Measurements from ENCODE around the gene PPA2.

PPA2 gene

DNA sequence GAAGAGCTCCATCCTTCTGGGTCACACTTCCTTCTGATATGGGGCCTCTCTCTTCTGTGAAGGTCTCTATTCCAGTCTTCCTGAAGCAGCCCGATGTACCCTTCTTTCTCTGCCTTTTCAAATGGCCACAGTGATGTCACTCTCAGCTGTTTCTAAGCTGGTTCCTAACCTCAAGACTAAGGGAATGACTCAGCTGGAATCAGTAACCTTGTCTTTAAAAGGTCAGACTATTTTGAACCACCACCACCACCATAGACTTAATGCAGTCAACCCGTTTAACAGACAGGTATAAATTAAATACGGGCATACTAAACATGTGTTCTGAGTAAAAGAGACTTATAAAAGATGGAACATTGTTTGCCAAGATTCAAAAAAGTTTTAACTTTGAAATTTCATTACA is 121.0 kb downstream of the PPA2 start:
- DNase-seq (ENCODE audit: low read depth in 2 of 2): peak in 1 of 2 donors; percentile 21
- TF ChIP-seq, protein P1, sequence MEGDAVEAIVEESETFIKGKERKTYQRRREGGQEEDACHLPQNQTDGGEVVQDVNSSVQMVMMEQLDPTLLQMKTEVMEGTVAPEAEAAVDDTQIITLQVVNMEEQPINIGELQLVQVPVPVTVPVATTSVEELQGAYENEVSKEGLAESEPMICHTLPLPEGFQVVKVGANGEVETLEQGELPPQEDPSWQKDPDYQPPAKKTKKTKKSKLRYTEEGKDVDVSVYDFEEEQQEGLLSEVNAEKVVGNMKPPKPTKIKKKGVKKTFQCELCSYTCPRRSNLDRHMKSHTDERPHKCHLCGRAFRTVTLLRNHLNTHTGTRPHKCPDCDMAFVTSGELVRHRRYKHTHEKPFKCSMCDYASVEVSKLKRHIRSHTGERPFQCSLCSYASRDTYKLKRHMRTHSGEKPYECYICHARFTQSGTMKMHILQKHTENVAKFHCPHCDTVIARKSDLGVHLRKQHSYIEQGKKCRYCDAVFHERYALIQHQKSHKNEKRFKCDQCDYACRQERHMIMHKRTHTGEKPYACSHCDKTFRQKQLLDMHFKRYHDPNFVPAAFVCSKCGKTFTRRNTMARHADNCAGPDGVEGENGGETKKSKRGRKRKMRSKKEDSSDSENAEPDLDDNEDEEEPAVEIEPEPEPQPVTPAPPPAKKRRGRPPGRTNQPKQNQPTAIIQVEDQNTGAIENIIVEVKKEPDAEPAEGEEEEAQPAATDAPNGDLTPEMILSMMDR (IDR thresholded peaks at IDR 0.05; ENCODE audit: low read depth, low read length): no peak
- H3K4me3 ChIP-seq (replicated peaks in 1 of 2; ENCODE audit: low read depth in 2 of 2, low read length in 2 of 2): no peak overlapping the region

DNA sequence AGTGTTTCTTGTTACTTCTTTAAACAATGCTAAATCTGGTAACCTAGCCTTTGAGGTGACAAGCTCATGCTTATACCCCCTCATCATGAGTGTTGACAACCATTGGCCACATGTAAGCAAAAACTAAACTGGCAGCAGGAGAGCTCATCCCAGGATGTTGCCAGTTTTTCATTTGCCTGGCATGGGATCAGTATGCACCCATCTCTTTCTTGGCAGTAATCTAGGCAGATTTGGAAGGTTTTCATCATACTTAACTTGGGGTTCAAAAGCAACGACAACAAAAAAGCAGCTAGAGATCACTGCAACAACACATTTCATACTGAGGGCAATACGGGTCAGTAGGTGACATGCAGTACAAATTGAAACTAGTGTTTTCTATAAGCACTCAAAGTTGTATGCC is 122.0 kb downstream of the PPA2 start:
- no peak overlapping the region for H3K4me3 ChIP-seq (replicated peaks in 1 of 2; ENCODE audit: low read depth in 2 of 2, low read length in 2 of 2)
- DNase-seq (ENCODE audit: low read depth in 2 of 2): no peak
- TF ChIP-seq, protein P1 (IDR thresholded peaks at IDR 0.05; ENCODE audit: low read depth, low read length): no peak

DNA sequence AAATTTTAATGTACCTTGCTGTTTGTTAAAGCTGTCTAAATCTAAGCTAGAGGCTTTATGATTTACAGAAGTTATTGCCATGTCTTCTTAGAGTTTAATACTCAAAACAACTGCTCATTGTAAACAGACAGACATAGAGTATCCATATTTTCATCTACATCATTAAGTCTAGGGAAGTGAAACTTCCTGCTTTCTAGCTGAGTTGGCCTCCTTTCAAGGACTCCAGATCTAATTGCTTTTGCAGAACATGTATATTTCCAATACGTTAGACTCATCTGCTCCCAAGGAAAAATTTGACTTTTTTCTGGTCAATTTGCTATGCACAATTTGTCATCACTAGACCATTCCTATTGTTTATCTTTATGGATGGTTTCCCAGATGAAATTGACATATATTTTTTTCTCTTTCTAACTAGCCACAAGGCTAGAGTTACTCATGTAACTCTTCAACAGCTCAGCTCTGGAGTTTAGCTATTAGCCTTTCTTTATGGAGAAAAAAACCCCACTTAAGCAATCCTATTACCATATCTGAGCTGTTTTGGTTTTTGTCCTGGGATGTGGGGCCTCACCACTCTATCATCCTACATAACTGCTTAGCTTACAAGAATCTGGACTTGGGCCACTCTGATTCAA is 122.9 kb downstream of the PPA2 start:
- TF ChIP-seq, protein P1 (IDR thresholded peaks at IDR 0.05; ENCODE audit: low read depth, low read length): no peak
- no peak overlapping the region for H3K4me3 ChIP-seq (replicated peaks in 1 of 2; ENCODE audit: low read depth in 2 of 2, low read length in 2 of 2)
- peak; percentile 38 to 54 for DNase-seq (ENCODE audit: low read depth in 2 of 2)

DNA sequence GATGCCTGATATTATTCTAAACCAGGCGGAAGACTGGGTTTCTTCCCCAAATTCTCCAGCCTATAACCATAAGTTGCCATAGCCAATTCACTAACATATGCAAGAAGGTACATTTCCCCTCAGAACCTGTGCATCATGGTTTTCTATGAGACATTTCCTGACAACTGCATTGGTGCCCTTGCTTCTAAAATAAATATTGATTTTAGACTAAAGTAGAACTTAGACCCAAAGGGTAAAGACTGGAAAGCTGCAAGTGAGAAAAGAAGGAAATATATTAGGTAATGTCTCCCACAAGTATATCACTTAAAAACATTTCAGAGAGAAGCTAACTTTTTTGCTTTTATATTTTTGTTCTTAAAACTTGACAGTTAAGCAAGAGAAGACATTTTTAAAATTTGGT is 125.1 kb downstream of the PPA2 start:
- no peak for DNase-seq (ENCODE audit: low read depth in 2 of 2)
- H3K4me3 ChIP-seq (replicated peaks in 1 of 2; ENCODE audit: low read depth in 2 of 2, low read length in 2 of 2): no peak overlapping the region
- TF ChIP-seq, protein P1 (IDR thresholded peaks at IDR 0.05; ENCODE audit: low read depth, low read length): no peak

DNA sequence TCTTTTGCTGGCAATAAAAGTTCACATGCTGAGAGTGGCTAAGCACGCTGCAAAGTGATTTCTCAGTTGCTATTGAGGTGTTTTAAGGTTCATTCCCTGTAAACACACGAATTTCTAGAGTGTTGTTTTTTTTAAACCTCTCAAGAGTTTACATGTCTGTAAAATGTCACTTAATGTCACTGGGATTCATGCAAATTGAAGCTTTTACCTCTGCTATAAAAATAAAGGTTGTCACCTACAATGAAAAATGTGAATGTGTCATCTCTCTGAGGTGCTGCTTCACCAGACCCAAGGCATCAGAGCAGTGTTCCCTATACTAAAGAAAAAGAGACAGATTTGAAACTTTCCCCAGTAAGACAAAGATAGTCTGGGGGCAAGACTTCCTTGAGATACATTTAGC is 127.0 kb downstream of the PPA2 start:
- DNase-seq (ENCODE audit: low read depth in 2 of 2): no peak
- TF ChIP-seq, protein P1 (IDR thresholded peaks at IDR 0.05; ENCODE audit: low read depth, low read length): no peak
- no peak overlapping the region for H3K4me3 ChIP-seq (replicated peaks in 1 of 2; ENCODE audit: low read depth in 2 of 2, low read length in 2 of 2)

DNA sequence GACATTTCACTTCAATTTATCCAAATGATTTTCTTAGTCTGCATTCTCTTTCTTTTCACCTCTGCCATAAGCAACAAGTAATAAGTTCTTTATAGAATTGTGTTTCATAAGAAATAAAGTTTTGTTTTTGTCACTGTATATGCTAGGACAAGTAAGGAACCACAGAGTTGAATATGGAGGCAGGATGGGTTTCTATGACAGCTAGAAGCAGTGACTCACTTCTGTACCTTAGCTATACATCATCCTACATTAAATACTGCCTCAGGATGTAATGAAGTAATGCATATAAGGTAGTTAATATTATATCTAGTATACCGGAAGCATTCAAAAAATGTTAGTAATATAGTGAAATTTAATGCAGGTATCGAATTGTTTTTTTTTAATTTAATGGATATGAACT is 128.0 kb downstream of the PPA2 start:
- no peak for DNase-seq (ENCODE audit: low read depth in 2 of 2)
- TF ChIP-seq, protein P1 (IDR thresholded peaks at IDR 0.05; ENCODE audit: low read depth, low read length): no peak
- no peak overlapping the region for H3K4me3 ChIP-seq (replicated peaks in 1 of 2; ENCODE audit: low read depth in 2 of 2, low read length in 2 of 2)

DNA sequence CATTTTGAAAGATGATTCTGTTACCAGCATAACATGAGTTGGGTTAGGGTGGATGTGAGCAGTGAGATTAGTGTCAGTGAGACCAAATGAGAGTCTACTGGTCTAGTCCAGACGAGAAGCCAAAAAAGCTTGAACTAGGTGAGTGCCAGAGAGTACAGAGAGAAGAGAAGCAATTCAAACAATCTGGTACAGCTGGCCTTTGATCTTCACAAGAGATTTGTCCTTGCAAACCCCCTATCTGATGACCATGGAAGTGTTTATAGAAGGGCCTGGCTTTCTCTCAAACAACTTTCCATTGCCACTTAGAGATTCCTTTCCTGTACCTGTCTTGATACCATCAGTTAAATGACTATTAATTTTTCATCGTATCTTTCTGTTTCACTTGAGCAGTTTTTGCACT is 128.5 kb downstream of the PPA2 start:
- TF ChIP-seq, protein P1 (IDR thresholded peaks at IDR 0.05; ENCODE audit: low read depth, low read length): no peak
- DNase-seq (ENCODE audit: low read depth in 2 of 2): no peak

More for the DNA sequence above, 128.5 kb downstream of the PPA2 start:
- no peak overlapping the region for H3K4me3 ChIP-seq (replicated peaks in 1 of 2; ENCODE audit: low read depth in 2 of 2, low read length in 2 of 2)
